Stimulated activated CD4-positive, alpha-beta T cell treated with anti-CD3 and anti-CD28 coated beads, Interleukin-4, amount 100 ng/mL, for 24 hours (primary cell): Measurements from ENCODE around the gene AQP9.
"Not testable (repeated sequence)": the region's sequence is repeated elsewhere in the genome, so short reads cannot be mapped to it uniquely, and the experiment has no call there.

Source experiments
- DNase-seq: peaks from one replicate; pipeline ENCODE4 v3.0.0-alpha.2; 2020

The AQP9 gene

DNA sequence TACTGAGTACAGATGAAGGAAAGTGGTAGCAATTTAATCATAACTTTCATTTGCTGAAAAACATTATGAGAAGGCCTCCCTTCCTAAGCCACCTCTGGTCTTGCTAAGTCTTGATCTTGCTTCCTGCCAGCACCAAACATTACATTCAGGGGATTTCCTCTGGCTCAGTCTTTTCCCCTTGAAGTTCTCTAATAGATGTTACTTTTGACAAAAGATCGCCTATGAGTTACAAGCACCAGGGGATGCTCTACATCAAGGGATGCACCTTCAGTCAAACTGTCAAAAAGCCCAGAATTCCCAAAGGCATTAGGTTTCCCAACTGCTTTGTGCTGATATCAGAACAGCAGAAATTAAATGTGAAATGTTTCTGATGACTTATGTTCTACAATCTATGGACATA, 47.3 kb downstream of the AQP9 start:
- DNase-seq, result no peak

DNA sequence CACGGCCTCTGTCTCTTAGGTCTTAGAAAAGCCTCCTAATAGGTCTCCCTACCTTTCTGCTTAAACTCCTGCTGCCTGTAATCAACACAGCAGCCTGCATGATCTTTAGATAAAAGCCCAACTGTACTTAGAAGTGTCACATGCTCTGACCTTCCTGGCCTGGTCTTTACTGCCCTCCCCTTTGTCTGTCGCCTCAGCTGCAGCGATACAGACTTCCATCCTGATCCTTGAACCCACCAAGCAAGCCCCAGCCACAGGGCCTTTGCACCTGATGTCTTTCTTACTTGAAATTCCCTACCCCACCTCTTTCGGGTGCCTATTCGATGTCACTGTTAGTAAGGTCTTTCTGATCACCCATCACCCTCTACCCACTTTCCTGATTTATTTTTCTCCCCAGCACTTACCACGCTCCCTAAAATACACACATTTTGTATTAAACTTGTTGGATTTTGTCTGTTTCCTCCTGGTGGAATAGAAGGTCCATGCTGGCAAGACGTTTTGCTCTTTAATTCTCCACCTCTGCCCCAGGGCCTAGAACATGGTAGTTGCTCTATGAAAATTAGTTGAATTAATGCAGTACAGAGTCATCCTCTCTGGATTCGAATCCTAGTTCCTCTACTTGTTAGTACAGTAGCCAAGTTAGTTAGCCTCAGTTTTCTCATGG, 51.1 kb downstream of the AQP9 start:
- DNase-seq, result no peak

DNA sequence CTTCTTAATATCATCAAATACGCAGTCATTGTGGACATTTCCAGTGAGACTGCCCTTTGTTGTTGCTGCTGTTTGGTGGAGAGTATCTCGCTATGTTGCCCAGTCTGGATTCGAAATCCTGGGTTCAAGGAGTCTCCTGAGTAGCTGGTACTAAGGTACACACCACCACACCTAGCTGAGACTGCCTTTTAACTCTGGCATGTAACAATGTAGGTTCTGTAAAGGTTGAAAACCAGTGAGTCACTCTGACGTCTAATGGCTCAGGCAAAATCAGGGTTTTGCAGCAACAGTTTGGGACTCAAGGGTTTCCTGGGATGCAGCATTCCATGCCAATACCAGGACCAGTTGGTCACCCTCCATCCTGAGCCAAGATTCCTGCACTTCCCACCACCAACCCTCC, 52.2 kb downstream of the AQP9 start:
- no peak for DNase-seq

DNA sequence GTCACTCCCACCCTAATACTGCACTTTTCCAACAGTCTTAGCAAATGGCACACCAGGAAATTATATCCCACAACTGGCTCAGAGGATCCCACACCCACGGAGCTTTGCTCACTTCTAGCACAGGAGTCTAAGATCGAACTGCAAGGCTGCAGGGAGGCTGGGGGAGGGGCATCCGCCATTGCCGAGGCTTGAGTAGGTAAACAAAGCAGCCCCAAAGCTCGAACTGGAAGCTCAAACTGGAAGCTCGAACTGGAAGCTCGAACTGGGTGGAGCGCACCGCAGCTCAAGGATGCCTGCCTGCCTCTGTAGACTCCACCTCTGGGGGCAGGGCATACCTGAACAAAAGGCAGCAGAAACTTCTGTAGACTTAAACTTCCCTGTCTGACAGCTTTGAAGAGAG, 55.5 kb downstream of the AQP9 start:
- not testable (repeated sequence) for DNase-seq

DNA sequence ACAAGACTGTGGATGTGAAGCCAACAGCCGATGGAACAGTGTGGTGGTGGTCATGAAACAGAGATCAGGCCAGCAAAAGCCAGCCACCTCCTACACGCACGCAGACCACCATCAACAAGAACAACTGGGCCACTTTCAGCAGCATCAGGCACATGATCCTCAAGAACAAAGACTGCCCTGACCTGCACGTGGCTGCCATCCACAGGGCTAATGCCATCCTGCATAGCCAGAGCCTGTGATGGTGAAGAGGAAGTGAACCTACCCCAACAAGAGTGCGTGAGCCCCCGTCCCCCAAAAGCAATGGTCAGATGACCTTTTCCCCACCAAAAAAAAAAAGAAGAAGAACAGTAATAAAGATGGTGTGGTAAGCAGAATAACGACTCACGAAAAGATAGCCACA, 62.6 kb downstream of the AQP9 start:
- no peak for DNase-seq

DNA sequence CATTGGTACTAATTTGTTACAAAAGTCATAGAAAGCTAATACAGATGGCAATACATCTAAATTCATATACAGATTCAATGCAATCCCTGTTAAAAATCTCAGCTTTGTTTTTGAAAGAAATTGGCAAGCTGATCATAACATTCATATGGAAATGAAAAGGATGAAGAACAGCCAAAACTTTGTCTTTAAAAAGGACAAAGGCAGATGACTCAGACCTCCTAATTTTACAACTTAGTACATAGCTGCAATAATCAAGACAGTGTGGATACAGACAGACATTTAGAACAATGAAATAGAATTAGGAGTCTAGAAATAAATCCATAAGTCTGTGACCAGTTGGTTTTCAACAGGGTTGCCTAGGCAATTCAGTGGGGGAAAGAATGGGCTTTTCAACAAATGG, 63.3 kb downstream of the AQP9 start:
- no peak for DNase-seq

DNA sequence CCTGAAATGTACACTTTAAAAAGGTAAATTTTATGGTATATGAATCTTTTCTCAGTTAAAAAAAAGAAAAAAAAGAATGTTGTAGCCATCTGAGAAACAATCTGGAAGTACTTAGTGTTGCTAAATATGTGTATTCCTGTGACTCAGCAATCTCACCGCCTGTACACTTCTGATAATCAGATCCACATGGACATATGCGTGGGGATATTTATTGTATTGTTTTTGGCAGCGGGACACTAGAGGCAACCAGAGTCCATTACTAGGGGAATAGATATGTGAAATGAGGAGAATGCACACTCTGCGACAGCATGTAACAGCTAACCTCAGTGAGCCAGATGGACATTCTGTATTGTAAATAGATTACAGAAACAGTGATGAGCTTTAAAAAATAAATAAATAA, 65.4 kb downstream of the AQP9 start:
- no peak for DNase-seq

DNA sequence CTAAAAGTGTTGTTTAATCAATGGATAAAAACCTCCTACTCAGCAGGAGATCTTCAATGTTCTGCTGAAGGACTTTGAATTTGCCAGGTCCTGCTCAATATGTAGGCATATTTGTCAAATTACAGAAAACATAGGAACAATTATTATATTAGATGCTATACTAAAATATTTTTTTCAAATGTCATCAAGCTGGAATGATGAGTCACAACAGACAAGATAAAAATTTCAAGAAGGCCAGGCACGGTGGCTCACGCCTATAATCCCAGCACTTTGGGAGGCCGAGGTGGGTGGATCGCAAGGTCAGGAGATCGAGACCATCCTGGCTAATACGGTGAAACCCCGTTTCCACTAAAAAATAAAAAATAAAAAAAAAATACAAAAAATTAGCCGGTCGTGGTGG, 68.0 kb downstream of the AQP9 start:
- DNase-seq, result no peak

DNA sequence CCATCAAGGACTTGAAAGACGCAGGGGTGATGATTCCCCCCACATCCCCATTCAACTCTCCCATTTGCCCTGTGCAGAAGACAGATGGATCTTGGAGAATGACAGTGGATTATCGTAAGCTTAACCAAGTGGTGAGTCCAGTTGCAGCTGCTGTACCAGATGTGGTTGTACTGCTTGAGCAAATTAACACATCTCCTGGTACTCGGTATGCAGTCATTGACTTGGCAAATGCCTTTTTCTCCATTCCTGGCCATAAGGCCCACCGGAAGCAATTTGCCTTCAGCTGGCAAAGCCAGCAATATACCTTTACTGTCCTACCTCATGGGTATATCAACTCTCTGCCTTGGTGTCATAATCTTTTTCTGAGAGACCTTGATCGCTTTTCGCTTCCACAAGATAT, 70.0 kb downstream of the AQP9 start:
- DNase-seq, result not testable (repeated sequence)

DNA sequence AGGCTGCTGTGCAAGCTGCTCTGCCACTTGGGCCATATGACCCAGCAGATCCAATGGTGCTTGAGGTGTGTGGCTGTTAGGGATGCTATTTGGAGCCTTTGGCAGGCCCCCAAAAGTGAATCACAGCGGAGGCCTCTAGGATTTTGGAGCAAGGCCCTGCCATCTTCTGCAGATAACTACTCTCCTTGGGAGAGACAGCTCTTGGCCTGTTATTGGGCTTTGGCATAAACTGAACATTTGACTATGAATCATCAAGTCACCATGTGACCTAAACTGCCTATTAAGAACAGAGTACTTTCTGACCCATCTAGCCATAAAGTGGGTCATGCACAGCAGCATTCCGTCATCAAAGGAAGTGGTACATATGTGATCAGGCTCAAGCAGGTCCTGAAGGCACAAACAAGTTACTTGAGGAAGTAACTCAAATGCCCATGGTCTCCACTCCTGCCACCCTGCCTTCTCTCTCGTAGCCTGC, 70.9 kb downstream of the AQP9 start:
- peak; percentile 5 for DNase-seq

DNA sequence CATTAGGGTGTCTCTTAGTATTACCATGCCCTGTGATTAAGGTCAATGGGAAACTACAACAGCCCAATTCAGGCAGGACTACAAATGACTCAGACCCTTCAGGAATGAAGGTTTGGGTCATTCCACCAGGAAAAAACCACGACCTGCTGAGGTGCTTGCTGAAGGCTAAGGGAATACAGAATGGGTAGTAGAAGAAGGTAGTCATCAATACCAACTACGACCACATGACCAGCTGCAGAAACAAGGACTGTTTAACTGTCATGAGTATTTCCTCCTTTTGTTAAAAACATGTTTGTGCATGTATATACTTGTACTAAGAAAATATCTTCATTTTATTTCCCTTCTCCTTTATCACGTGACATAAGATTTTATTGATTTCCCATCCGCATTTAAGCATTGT, 71.8 kb downstream of the AQP9 start:
- not testable (repeated sequence) for DNase-seq

DNA sequence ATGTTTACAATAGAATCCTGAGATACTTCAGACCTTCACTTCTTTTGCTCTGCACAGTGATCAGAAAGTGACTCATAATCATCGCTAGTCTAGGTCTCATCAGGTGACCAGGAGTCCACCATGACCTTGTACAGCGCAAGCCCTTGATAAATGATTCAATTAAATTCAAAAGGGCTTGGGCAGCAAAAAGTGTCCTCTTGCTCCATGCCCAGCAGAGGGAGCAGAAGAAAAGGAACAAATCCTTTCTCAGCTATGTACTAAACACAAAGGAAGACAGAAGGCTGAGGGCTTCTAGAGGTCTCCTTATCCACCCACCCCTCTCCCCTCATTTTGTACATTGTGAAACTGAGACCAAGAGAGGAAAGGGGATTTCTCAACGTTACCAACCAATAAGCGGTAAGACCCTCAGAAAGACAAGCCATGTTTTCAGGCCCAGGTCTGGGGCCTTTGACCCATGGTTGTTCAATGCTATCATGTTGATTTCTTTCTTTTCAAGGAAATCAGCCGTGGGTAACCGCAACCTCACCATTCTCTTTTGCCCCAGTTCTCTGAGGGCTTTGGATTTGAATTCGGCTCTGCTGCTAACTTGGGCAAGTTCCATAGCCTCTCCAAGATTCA, 74.8 kb downstream of the AQP9 start:
- DNase-seq, result no peak

DNA sequence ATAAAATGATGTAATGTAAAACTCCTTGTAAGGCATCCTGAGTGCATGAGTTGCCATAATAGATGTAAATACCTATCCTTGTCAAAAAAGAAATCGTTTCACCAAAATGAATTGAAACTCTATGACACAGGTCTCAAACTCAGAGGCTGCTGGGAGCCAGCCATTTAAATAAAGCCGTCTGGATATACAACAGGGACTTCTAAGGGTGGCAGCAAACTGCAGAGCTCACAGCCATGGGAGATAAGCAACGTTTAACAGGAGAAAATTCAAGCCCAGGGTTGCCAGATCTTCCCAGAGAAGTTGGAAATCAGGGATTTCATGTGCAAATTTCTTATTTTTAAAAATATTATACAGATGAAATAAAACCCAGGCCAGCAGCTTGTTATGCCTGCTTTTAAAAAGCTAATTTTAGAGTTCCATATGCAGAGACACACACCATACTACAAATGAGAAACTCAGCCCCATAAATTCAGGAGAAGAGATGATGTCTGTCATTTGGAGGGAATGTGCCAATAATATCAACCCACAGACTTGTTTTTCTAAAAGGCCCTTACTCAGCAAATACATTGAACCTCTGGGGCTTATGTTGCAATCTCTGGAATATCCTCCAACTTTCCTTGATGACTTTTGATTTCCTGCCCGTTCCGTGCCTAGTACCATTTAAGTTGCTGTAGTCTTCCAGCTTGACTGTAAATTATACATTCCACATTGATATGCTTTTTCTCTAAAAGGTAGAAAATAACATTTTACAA, 75.6 kb downstream of the AQP9 start:
- no peak for DNase-seq

DNA sequence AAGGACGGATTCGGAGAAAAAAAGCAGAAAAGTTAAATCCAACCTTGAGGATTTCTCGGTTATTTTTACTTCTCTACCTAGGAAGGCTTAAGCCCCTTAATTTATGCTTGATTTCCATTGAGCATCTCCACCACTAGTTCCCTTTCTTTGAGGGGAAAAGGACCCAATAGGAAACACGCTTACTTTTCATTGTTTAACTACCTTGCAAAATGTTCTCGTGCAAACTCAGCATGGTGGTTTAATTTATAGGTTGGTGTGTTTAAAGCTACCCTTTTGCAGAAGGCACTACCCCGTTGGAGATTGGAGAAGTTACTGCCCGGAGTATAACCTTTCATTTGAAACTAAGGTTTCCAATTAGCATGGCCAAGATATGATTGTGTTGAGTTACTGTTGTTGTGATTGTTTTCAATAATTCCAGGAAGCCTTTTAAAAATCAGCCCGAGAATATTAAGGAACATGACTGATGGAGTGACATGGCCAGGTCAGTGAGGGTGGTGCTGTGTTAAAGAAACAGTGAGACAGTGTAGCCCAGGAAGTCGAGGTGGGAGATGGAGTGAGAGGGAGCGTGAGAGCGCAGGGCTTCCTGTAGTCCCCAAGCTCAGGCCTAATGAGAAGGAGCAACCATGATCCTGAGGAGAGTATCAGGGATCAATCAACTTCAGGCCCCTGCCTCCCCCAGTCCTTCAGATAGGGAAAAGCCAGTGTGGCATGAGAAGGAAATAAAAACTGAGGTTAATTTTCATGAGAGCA, 76.6 kb downstream of the AQP9 start:
- DNase-seq, result no peak

DNA sequence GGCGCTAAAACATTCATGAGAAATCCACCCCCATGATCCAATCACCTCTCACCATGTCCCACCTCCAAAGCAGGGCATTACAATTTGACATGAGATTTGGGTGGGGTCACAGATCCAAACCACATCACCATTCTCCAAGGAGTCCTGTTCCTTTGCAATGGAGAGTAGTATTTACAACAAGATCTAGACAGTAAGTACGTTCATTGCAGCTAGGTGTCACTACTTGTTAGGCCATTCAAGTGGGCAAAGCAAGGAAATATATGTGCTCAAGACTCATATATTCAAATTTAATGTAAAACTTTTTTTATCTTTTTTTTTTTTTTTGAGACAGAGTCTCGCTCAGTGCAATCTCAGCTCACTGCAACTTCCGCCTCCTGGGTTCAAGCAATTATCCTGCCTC, 79.3 kb downstream of the AQP9 start:
- no peak for DNase-seq

DNA sequence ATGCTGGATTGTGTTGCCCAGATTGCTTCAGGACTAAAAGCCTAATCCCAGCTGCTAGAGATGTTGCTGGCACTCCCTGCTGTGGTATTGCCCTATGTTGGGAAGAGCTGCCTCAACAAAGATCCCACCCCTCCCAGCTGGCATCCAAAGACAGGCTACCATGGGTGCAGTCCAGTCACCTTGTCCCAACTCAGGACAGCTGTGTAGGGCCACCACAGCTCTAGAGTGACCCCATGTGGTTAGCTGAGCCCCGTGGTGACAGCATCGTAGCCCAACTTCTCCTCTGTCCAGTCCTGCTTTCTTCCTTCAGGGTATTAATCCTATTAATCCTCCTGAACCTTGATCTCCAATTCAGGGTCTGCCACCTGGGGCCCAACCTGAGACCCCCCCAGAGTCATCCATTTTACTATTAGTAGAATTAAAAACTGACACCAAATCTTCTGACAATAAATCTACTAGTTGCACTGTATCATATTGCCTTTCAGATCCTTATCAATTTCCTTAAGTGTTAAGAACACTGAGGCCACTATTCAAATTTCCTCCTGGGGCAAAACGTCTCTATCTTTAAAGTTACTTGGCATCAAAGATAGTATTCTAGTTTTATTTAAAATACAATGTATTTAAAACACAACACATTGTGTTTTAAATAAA, 83.5 kb downstream of the AQP9 start:
- DNase-seq, result no peak

DNA sequence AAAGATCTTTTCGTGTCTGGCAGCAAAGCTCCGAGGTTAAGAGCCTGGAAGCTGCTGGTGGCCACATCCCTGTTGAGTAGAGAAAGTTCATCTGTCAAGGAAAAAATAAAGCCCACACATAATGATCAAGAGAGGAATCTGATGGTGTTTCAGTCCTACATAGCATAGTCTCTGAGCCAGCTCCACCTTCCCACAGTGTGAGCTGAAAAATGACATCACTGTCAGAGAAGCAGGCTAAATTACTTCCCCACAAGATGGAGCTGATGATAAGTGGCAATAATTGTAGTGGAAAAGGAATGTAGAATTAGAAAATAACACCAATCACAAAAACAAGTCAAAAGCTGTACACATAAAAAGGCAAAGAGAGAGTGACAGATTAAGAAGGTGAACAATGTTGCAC, 84.5 kb downstream of the AQP9 start:
- no peak for DNase-seq

DNA sequence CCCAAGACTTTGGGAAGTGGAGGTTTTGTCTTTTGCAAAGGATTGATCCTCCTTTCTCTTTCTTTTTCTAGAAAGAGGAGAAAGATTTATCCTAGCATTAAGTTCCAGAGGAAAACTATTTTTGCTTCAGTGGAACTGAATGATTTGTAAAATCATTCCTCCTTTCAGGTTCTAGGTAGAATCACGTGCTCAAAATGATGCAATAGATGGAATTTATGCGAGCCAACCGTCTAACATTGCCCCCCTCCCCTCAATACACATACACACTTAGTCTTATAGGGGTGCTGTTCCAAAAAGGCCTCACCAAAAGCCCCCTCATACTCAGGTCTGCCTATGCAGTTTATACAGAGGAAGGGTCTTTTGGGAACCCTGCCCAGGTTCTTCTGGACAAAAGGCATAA, 85.3 kb downstream of the AQP9 start:
- DNase-seq, result no peak

DNA sequence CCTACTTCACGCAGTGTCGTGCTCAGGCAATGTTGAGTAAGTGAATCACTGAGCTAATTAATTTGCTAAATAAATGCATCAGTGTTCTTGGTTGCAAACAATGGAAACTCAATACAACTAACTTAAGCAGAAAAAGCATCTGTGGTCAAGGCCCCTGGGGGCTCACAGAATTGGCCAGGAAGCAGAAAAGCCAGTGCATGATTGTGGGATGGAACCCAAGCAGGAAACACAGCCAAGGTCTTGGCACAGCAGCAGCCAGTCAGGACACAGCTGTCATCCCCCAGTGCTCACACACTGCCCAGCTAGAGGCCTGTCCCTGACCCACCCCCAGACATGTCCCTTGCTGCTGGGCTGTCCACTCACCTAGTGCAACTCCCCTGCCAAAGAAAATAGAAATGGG, 85.9 kb downstream of the AQP9 start:
- DNase-seq, result no peak

DNA sequence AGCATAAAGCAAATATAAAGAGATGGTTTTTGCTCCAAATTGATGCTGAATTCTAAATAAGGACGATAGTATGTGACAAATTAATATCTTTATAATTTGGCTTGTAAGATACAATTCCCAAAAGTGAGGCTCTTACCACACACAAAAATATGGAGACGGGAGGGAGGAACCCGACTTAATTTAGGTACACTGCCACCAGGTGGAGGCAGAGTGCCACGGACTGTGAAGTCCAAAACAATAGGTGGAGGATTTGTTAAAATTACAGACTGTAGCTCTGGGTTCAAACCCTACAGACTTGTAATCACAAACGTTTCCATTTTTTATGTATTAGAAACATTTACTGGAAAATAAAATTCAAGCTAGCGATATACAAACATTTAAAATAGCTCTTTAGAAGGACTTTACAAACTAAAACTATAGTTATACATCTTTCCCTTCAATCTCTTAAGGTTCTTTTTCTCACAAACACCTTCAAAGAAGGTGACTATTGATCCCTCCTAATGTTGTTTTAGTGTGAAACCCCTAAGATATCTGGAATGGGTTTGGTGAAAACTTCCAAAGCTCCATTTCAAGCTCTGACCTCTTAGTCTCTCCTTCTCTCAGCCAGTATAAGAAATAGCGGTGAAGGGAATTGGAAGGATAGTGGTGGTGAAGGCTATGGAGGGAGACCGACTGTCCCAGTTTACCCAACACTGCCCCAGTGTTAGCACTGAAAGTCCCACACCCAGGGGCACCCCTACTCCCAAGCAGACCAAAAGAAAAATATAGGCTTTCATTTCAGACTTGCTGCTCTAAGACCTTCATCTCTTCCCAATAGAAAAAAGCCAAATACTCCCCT, 89.7 kb downstream of the AQP9 start:
- peak; percentile 73 for DNase-seq

DNA sequence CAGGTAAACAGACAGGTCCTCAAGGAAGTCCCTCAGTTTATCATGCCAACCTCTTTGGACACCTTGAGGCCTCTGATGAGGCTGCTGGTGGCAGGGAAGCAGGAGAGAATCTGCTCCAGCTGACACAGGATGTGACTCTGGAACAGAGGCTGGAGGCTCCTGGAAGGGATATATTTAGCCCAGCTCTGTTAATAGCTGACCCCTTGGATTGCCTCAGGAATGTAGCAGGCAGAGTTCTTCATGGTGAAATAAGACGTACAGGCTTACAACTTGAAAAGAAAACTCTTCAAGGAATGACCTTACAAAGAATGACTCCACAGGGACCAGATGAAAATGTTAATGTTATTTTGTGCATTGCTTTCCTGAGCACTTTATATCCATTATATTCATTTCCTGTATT, 90.5 kb downstream of the AQP9 start:
- no peak for DNase-seq

DNA sequence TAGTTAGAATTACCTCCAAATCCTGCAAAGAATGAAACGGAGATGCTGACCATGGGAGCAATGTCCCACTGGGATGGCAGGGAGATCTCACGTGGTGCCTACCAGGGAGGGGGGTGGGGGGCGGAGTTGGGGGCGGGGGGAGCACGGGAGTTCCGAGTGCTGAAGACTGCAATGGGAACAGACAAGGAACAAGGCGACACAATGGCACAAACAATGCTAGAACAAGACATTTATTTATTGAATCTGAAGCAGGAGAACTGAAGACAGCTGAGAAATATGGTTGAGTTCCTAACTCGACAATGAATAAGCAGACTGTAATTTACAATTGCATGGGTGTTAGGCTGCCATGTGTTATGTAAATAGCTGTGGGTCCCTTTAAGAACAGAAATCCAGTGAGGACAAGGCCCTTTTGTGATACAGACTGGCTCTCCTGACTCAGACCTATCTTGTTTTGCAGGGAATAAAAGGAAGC, 91.2 kb downstream of the AQP9 start:
- DNase-seq, result no peak
